Duodenal mucosa (tissue), 2 donors: Measurements from ENCODE around the gene MFGE8.
A peak's percentile ranks its signal among the peaks of the same experiment; 100 is the strongest.

Experiments used
- H3K27ac ChIP-seq: one replicate; pipeline ENCODE4 v1.7.0; 2013; ENCODE audit warnings: low read depth, low read length
- H3K27me3 ChIP-seq, 2 donors: one replicate each; pipeline ENCODE4 v1.7.0; 2013; ENCODE audit warnings: low read length in 2 of 2, control low read depth in 1 of 2; ENCODE audit not compliant: insufficient read depth in 2 of 2, control insufficient read depth in 1 of 2
- H3K36me3 ChIP-seq, 2 donors: one replicate each; pipeline ENCODE4 v1.7.0; 2013; ENCODE audit warnings: low read length in 2 of 2, control low read depth in 1 of 2; ENCODE audit not compliant: insufficient read depth in 2 of 2, control insufficient read depth in 1 of 2
- H3K4me1 ChIP-seq, 2 donors: one replicate each; pipeline ENCODE4 v1.7.0; 2013; ENCODE audit warnings: low read length in 2 of 2, control low read depth in 1 of 2; ENCODE audit not compliant: insufficient read depth in 2 of 2, control insufficient read depth in 1 of 2
- H3K4me3 ChIP-seq, 2 donors: one replicate each; pipeline ENCODE4 v1.7.0; 2013; ENCODE audit warnings: low read length in 2 of 2, low read depth in 1 of 2
- H3K9ac ChIP-seq, 2 donors: one replicate each; pipeline ENCODE4 v1.7.0; 2013; ENCODE audit warnings: low read length in 2 of 2, low read depth in 1 of 2
- H3K9me3 ChIP-seq, 2 donors: one replicate each; pipeline ENCODE4 v1.7.0; 2013; ENCODE audit warnings: low read length in 2 of 2, control low read depth in 1 of 2; ENCODE audit not compliant: control insufficient read depth in 1 of 2

The MFGE8 gene

DNA sequence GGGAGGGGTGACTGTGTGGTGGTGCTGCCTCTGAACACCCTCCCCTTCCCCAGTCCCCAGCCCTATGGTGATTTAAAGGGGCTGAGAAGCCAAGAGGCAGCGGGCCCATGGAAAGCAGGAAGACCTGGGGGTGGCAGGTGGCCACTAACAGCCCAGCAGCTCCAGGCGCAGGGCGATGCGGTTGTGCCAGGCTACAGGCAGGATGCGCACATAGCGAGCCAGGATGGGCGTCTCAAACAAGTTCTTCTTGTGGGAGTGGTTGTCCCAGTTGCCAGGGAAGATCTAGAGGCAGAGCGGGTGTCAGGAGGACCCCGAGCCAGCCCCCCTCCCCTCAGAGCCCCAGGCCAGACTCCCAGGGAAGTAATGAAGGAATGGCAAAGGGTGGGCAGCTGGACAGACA lies 13.9 kb downstream of the MFGE8 start:
- Histone ChIP-seq H3K9ac (no peak overlapping the region), H3K27ac (no peak overlapping the region), H3K4me3 (no peak overlapping the region), H3K36me3 (no peaks in the 10 kb centered on the region), H3K27me3 (peaks cover 5 to 11% of the 10 kb centered on the region in 2 donors), H3K9me3 (no peaks in the 10 kb centered on the region), H3K4me1 (peaks cover 9 to 16% of the 10 kb centered on the region in 2 donors)

DNA sequence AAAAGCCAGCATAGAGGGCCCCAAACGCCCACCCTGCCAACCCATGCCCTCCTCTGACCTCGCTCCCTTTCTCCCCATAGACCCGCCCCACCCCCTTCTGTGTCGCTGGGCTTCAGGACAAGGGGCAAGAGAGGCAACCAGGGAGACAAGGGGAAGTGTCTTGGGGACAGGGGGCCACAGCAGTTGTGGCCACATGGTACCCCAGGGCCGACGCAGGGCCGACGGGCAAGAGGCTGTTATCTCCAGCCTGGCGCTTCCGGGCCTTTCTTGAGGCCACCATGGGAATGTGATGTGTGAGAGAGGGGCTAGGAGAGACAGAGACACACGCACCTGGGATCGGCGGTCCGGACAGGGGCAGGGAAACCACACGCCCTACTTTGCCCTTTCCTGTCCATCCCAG lies 14.4 kb downstream of the MFGE8 start:
- Histone ChIP-seq H3K9ac (no peak overlapping the region), H3K27me3 (peaks cover 8 to 15% of the 10 kb centered on the region in 2 donors), H3K9me3 (no peaks in the 10 kb centered on the region), H3K36me3 (no peaks in the 10 kb centered on the region), H3K27ac (no peak overlapping the region), H3K4me1 (peaks cover 7 to 20% of the 10 kb centered on the region in 2 donors), H3K4me3 (no peak overlapping the region)

DNA sequence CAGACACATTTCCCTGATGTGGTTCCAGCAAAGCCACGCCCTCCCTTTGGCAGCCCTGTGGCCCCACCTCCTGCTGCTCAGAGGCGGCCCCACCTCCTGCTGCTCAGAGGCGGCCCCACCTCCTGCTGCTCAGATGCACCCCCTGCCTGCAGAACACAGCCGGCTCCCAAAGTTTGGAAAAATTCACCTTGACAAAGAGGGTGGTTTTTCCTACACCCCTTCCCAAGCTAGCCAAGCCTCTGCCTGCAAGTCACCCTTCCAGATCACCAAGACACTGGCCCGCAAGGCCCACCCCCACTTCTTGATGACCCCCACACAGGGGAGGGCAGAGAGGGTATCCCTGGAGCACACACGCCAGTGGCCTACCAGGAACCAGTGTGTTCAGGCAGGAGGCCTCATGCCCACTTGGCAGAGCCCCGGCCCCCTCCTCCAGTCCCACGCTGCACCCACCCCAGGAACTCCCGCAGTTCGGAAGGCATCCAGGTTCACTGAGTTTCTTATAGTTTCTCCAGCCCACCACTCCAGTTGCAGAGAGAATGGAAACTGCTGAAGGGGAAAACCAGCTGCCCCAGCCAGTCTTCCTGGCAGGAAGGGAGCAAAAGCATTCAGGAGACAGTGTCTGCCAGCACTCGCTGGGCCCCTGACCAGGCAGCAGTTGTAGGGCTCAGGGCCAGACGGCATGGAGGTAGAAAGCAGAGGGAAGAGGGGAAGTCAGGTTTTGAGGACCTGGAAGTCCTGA lies 15.6 kb downstream of the MFGE8 start:
- Histone ChIP-seq H3K9me3 (no peaks in the 10 kb centered on the region), H3K4me3 (no peak overlapping the region), H3K27me3 (peaks cover 8 to 15% of the 10 kb centered on the region in 2 donors), H3K36me3 (no peaks in the 10 kb centered on the region), H3K9ac (no peak overlapping the region), H3K27ac (no peak overlapping the region), H3K4me1 (peaks cover 7 to 20% of the 10 kb centered on the region in 2 donors)

DNA sequence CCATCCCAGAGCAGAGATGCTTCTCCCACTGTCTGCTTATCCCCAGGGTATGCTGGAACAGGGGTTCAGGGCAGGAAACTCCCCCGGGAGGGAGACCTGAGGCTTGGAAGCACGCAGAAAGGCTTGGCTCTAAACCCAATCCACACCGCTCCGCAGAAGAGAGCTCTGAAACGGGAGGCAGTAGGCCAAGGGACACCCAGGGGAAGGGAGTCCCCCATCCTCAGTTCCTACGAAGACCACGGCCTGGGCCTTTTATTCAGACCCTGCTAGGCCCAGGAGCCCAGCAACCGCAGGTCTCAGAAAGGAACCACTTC lies 16.1 kb downstream of the MFGE8 start:
- Histone ChIP-seq H3K27me3 (peaks cover 8 to 15% of the 10 kb centered on the region in 2 donors), H3K9ac (no peak overlapping the region), H3K4me1 (peaks cover 7 to 20% of the 10 kb centered on the region in 2 donors), H3K9me3 (no peaks in the 10 kb centered on the region), H3K4me3 (no peak overlapping the region), H3K36me3 (no peaks in the 10 kb centered on the region), H3K27ac (no peak overlapping the region)

DNA sequence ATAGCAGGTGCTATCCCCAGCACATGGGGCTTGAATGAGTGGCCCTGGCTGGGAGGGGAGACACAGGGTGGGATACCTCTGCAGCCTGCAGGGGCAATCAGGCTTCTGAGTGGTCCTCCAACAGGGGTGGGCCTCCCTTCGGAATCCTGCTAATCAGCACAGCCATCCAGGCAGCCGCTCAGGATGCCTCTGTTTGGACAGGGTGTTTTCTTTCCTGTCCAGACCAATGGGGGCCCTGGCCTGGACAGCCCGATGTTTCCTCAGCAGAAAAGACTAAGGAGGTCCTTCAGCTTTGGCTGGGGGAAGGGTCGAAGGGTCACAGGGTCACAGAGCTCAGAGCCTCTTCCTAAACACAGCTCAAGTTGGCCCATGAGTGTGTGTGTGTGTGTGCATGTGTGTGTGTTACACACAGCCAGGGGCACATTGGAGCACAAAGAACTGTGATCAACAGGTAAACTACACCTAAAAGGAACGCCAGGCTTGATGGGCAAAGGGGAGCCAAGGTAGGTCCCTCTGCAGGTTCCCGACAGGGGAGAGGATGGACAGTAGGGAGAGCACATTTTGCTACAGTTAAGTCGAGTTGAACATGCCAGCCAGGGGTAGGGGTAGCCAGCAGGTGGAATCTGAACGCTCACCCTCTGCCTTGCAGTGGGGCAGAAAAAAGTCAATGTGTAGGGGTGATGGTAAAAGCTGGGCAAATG lies 16.7 kb downstream of the MFGE8 start:
- Histone ChIP-seq H3K4me3 (no peak overlapping the region), H3K27ac (no peak overlapping the region), H3K36me3 (no peaks in the 10 kb centered on the region), H3K9ac (no peak overlapping the region), H3K27me3 (peaks cover 8 to 15% of the 10 kb centered on the region in 2 donors), H3K9me3 (no peaks in the 10 kb centered on the region), H3K4me1 (peaks cover 7 to 20% of the 10 kb centered on the region in 2 donors)

DNA sequence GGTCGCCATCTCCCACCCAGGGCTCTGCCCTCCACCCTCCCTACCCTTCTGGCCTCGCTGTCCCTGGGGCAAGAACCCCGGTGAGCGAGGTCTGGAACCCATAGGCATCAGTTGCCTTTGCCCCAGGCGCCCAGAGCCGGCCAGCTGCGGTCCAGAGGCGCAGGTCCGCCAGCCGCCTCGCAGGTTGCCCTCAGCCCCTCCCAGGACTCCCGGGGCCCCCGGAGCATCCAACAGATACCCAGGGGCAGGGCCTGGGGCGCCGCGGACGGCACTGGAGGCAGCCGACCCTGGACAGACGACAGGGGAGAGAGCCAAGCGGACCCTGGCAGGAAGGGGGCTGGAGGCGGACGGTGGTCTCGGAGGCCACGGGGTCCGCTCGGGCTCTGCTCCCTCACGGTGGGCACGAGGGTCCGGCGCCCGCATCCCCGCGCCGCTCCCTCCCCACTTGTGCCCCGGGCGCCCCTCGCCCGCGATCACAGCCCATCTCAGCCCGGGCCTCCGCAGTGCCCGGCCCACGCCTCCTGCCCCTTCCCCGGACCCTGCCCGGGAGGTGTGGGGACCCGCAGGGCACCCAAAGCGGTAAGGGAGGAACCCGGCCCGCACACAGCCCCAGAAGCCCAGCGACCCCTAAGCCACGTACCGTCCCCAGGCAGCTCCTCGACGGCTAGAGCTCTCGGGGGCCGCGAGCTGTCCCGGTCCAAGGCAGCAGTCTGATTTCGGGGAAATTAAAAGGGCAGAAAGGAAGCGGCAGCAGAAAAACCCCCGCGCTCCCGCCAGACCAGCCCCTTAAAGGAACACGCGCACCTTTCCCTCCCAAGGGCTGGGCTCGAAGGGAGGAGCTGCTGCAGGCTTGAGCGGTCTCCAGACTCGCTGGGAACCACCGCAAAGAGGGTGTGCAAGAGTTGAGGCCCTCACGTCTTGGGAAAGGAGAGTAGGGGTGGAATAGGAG lies 18.1 kb downstream of the MFGE8 start, which contains the start of gene HAPLN3:
Gene HAPLN3, minus strand, starts transcription at position 726 of the 949 bp plus-strand sequence. CDS start 8,246 bp downstream, outside the sequence.
- H3K9me3 ChIP-seq = no peaks in the 10 kb centered on the region
- H3K9ac ChIP-seq = no peak within 1 kb of the TSS
- no peak within 1 kb of the TSS for H3K27ac ChIP-seq

DNA sequence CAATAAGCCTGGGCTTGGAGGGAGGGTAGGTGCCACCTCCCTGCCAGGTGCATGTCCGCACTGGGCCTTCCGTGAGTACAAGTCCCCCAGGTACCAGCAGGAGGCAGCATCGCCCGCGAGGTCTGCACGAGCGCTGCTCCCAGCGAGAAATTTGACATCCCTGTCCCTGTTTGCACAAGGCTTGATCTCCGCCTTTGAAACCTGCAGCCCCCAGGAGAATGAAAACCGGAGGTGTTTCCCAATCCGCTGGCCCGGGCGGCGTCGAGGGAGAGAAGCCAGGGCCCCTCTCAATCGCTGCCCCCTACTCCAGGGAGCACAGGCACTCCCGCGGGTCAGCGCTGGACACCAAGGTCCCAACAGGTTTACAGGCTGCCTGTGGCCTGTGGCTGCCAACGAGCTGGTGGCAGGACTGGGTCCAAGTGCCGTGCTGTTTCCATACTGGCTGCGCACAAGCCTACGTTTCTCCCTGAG lies 18.8 kb downstream of the MFGE8 start:
- Histone ChIP-seq H3K4me1 (peaks cover 7 to 20% of the 10 kb centered on the region in 2 donors), H3K27me3 (peaks cover 8 to 15% of the 10 kb centered on the region in 2 donors), H3K27ac (no peak overlapping the region), H3K9me3 (no peaks in the 10 kb centered on the region), H3K36me3 (no peaks in the 10 kb centered on the region), H3K4me3 (peak overlapping the region; percentile 65 to 67), H3K9ac (no peak overlapping the region)

More for the DNA sequence above, 18.1 kb downstream of the MFGE8 start, which contains the start of gene HAPLN3:
- Histone ChIP-seq H3K4me3 (peak within 1 kb of the TSS; percentile 65 to 67), H3K27me3 (peaks cover 8 to 15% of the 10 kb centered on the region in 2 donors), H3K4me1 (peaks cover 7 to 20% of the 10 kb centered on the region in 2 donors), H3K36me3 (no peaks in the 10 kb centered on the region)

DNA sequence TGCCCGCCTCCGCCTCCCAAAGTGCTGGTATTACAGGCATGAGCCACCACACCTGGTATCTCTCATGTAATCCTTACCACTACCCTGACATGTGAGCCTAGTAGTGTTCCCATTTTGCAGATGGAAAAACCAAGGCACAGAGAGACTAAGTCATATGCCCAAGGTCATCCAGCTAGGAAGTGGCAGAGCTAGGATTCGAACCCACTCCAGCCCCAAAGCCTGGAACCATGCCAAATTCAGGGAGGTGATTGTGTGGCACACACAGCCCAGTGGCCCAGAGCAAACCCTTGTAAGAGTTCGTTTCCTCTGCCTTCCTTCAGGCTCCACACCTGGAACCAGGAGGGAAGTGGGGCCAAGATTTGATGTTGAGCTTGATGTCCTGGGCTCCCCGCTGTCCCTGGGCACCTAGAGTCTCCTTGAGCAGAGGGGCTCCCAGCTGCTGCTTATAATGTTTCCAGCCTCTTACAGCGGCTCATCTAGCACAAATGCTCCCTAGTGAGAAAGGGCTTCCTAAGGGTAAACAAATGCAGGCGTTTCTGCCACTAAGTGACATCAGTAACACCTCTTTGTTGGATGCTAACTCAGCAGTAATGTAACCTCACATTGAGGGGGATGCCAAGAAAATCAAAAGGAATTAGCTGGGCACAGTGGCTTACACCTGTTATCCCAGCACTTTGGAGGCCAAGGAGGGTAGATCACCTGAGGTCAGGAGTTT lies 21.5 kb downstream of the MFGE8 start:
- no peaks in the 10 kb centered on the region for H3K36me3 ChIP-seq
- peaks cover 8 to 15% of the 10 kb centered on the region in 2 donors for H3K27me3 ChIP-seq
- H3K9ac ChIP-seq = no peak overlapping the region
- H3K4me3 ChIP-seq = no peak overlapping the region
- H3K9me3 ChIP-seq = no peaks in the 10 kb centered on the region
- H3K4me1 ChIP-seq = peaks cover 1 to 15% of the 10 kb centered on the region in 2 donors
- H3K27ac ChIP-seq = no peak overlapping the region

DNA sequence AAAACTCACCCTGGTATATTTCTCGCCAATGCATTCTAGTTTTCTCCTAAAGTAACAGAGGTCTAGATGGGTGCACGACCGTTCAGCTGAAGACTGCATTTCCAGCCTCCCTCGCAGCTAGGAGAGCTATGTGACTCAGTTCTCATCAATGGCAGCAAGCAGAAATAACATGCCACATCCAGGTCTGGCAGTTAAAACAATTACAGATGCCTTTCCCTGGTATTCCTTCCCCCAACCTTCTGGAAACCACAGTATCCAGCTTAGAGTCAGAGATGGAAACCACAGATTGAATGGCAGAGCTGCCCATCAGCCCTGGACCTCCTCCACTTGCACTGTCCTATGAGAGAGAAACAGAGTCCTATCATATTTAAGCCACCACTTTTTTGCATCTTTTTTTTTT lies 22.7 kb downstream of the MFGE8 start:
- H3K27ac ChIP-seq = no peak overlapping the region
- no peaks in the 10 kb centered on the region for H3K9me3 ChIP-seq
- no peaks in the 10 kb centered on the region for H3K36me3 ChIP-seq
- no peak overlapping the region for H3K4me3 ChIP-seq
- peaks cover 0 to 15% of the 10 kb centered on the region in 2 donors for H3K4me1 ChIP-seq
- no peak overlapping the region for H3K9ac ChIP-seq
- H3K27me3 ChIP-seq = peaks cover 8 to 15% of the 10 kb centered on the region in 2 donors
